Neuron (in vitro differentiated cells): Measurements from ENCODE around the gene ME3.
"Not testable (repeated sequence)": the region's sequence is repeated elsewhere in the genome, so short reads cannot be mapped to it uniquely, and the experiment has no call there.

ENCODE experiments used
- H2AFZ ChIP-seq: one replicate; pipeline ENCODE4 v1.6.1; 2013; ENCODE audit warnings: low read depth, mild to moderate bottlenecking, inconsistent platforms, low read length, moderate library complexity
- H3K27me3 ChIP-seq: one replicate; pipeline ENCODE4 v1.6.1; 2013; ENCODE audit warnings: low read length; ENCODE audit not compliant: insufficient read depth
- H3K36me3 ChIP-seq: one replicate; pipeline ENCODE4 v1.6.1; 2013; ENCODE audit warnings: low read length; ENCODE audit not compliant: insufficient read depth
- H3K4me1 ChIP-seq: one replicate; pipeline ENCODE4 v1.6.1; 2013; ENCODE audit warnings: low read length; ENCODE audit not compliant: insufficient read depth
- H3K4me3 ChIP-seq: 2 replicates; pipeline ENCODE4 v1.5.1; 2013; ENCODE audit warnings: mild to moderate bottlenecking, low read length, moderate library complexity
- H3K9me3 ChIP-seq: one replicate; pipeline ENCODE4 v1.6.1; 2013; ENCODE audit warnings: low read length

ME3 gene

DNA sequence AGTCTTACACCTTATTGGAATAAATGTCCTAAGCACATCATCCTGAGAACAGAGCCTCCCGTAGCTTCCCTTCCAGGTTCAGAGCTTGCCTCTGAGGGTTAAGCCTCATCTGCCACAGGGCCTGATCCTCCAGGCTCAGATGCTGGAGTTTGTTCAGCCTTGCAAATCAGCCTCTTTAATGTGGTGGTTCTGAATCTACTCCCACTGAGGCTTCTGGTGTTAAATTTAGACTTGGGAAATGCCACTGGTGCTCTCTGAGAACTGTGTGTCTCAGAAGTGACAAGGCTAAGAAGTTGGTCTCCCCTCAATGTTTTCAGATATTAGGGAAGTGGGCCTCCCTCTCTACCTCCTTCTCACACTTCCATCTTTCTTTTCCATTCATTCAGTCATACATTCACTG, 229.0 kb downstream of the ME3 start:
- peaks cover 4% of the 10 kb centered on the region for H3K9me3 ChIP-seq
- H3K27me3 ChIP-seq, result no peaks in the 10 kb centered on the region
- H3K36me3 ChIP-seq, result no peaks in the 10 kb centered on the region
- peaks cover 6% of the 10 kb centered on the region for H3K4me1 ChIP-seq
- no peak overlapping the region for H3K4me3 ChIP-seq
- no peak overlapping the region for H2AFZ ChIP-seq

GRCh38 chr11:86442827-86443226, 229.6 kb downstream of the ME3 start:
- Histone ChIP-seq H3K9me3 (peaks cover 4% of the 10 kb centered on the region), H3K27me3 (no peaks in the 10 kb centered on the region), H3K4me3 (no peak overlapping the region), H3K4me1 (peaks cover 6% of the 10 kb centered on the region), H3K36me3 (no peaks in the 10 kb centered on the region), H2AFZ (no peak overlapping the region)

- Histone ChIP-seq H3K9me3 (peaks cover 4% of the 10 kb centered on the region), H3K4me1 (peaks cover 6% of the 10 kb centered on the region), H2AFZ (no peak overlapping the region), H3K36me3 (no peaks in the 10 kb centered on the region), H3K27me3 (no peaks in the 10 kb centered on the region), H3K4me3 (no peak overlapping the region)
Observed at GRCh38 chr11:86442420-86442819, 230.0 kb downstream of the ME3 start.

GRCh38 chr11:86440843-86441242, 231.6 kb downstream of the ME3 start:
- H3K4me3 ChIP-seq, result no peak overlapping the region
- no peaks in the 10 kb centered on the region for H3K9me3 ChIP-seq
- no peaks in the 10 kb centered on the region for H3K36me3 ChIP-seq
- no peak overlapping the region for H2AFZ ChIP-seq
- peaks cover 6% of the 10 kb centered on the region for H3K4me1 ChIP-seq
- H3K27me3 ChIP-seq, result no peaks in the 10 kb centered on the region

DNA sequence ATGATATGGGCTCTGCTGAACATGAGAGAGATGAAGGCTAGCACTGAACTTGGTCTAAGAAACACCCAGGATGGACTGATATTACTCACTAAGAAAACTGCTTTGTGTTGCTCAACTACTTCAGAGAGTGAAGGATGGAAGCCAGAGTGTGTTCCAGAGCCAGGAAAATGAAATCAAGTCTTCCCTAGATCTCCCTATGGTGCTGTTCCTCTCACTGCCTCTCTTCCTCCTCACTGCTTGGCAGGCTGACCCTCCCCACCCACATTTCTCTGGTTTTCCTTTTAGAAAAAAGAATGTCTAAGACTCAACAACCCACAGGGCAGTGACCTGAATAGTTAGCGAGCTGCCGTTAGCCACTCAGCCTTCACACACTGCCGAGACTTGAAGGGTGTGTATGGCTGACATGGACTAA, 232.1 kb downstream of the ME3 start:
- Histone ChIP-seq H3K9me3 (no peaks in the 10 kb centered on the region), H3K27me3 (no peaks in the 10 kb centered on the region), H3K36me3 (no peaks in the 10 kb centered on the region), H3K4me3 (no peak overlapping the region), H3K4me1 (peaks cover 6% of the 10 kb centered on the region), H2AFZ (no peak overlapping the region)

GRCh38 chr11:86438685-86439084, 233.7 kb downstream of the ME3 start:
- peaks cover 6% of the 10 kb centered on the region for H3K4me1 ChIP-seq
- no peak overlapping the region for H3K4me3 ChIP-seq
- H3K9me3 ChIP-seq, result no peaks in the 10 kb centered on the region
- H2AFZ ChIP-seq, result no peak overlapping the region
- H3K36me3 ChIP-seq, result no peaks in the 10 kb centered on the region
- no peaks in the 10 kb centered on the region for H3K27me3 ChIP-seq

DNA sequence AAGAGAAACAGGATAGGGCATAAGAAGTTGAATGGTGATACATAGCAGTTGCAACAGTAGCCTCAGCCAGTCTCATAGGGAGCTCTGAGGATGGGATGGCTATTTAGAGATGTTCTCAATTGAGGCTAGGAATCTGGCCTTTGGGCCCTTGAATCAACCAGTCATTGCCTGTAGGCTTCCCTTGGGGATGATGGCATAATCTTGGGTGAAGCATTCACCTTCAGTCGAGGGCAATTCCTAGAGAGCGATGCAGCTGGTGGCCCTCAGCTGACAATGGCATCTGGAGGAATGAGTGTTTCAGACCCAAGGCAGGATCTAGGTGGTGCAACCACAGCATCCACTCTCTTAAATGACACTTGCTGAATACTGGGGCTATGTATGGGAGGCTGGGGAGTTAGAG, 236.7 kb downstream of the ME3 start:
- Histone ChIP-seq H3K4me3 (no peak overlapping the region), H3K4me1 (peaks cover 6% of the 10 kb centered on the region), H2AFZ (no peak overlapping the region), H3K27me3 (no peaks in the 10 kb centered on the region), H3K36me3 (peaks cover 7% of the 10 kb centered on the region), H3K9me3 (peaks cover 9% of the 10 kb centered on the region)

- not testable (repeated sequence) for H3K4me3 ChIP-seq, H2AFZ ChIP-seq, H3K27me3 ChIP-seq, H3K4me1 ChIP-seq, H3K36me3 ChIP-seq
- H3K9me3 ChIP-seq, result peaks cover 13% of the 10 kb centered on the region
Observed at GRCh38 chr11:86433361-86434095, 238.9 kb downstream of the ME3 start.

GRCh38 chr11:86431258-86431657, 241.2 kb downstream of the ME3 start:
- Histone ChIP-seq H3K36me3 (peaks cover 7% of the 10 kb centered on the region), H2AFZ (no peak overlapping the region), H3K4me3 (no peak overlapping the region), H3K4me1 (no peaks in the 10 kb centered on the region), H3K27me3 (no peaks in the 10 kb centered on the region), H3K9me3 (peaks cover 13% of the 10 kb centered on the region)

DNA sequence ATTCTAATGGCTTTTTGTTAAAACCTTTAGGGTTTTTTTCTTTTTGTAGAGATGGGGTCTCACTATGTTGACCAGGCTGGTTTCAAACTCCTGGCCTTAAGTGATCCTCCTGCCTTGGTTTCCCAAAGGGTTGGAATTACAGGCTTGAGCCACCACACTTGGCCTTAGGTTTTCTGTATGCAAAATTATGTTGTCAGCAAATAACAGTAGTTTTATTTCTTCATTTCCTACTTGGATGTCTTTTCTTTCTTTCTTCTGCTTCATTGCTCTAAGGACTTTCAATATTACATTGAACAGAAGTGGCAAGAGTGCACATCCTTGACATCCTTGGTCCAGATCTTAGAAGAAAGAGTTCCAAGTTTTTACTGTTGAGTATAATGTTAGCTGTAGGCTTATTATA, 245.0 kb downstream of the ME3 start:
- Histone ChIP-seq H3K4me3 (no peak overlapping the region), H3K36me3 (peaks cover 19% of the 10 kb centered on the region), H3K9me3 (peaks cover 13% of the 10 kb centered on the region), H2AFZ (no peak overlapping the region), H3K27me3 (no peaks in the 10 kb centered on the region), H3K4me1 (no peaks in the 10 kb centered on the region)

GRCh38 chr11:86423488-86423887, 248.9 kb downstream of the ME3 start:
- peaks cover 16% of the 10 kb centered on the region for H3K36me3 ChIP-seq
- H3K4me3 ChIP-seq, H3K9me3 ChIP-seq, H2AFZ ChIP-seq, H3K4me1 ChIP-seq, H3K27me3 ChIP-seq: not testable (repeated sequence)

- H3K4me1 ChIP-seq, result no peaks in the 10 kb centered on the region
- no peak overlapping the region for H3K4me3 ChIP-seq
- H3K27me3 ChIP-seq, result no peaks in the 10 kb centered on the region
Observed at GRCh38 chr11:86422371-86422770, 250.0 kb downstream of the ME3 start.

GRCh38 chr11:86421946-86422345, 250.5 kb downstream of the ME3 start:
- H3K27me3 ChIP-seq, result no peaks in the 10 kb centered on the region
- no peaks in the 10 kb centered on the region for H3K4me1 ChIP-seq
- H2AFZ ChIP-seq, result no peak overlapping the region
- H3K4me3 ChIP-seq, result no peak overlapping the region
- H3K36me3 ChIP-seq, result peaks cover 16% of the 10 kb centered on the region
- no peaks in the 10 kb centered on the region for H3K9me3 ChIP-seq

More at GRCh38 chr11:86422371-86422770, 250.0 kb downstream of the ME3 start:
- Histone ChIP-seq H2AFZ (no peak overlapping the region), H3K36me3 (peaks cover 16% of the 10 kb centered on the region), H3K9me3 (no peaks in the 10 kb centered on the region)

DNA sequence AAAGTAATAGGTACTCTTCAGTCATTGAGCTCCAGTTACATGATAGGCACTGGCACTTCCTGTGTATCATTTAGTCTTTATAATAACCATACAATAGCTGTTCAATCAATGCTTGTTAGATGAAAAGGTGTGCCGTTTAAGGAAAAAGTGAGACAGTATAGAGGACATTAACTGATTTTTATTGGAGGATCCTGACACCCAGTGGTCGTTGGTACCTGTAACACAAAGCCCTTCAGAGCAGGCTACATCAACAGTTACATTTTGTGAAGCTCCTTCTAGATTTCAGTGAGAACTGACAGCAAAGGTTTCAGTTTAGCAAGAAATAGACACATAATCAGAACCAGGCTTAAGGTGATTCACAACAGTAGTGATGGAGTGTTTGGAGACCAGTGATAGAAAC, 253.5 kb downstream of the ME3 start:
- Histone ChIP-seq H2AFZ (no peak overlapping the region), H3K36me3 (peaks cover 17% of the 10 kb centered on the region), H3K4me1 (no peaks in the 10 kb centered on the region), H3K9me3 (no peaks in the 10 kb centered on the region), H3K4me3 (no peak overlapping the region), H3K27me3 (no peaks in the 10 kb centered on the region)
